HEK293 (cell line): Measurements from ENCODE around the gene EFCAB9.

Experiments used
- CTCF ChIA-PET: fragments of 350-600 bp; formaldehyde crosslinking; extraction: SDS; loops from one replicate; lab custom pipeline; 2021; ENCODE audit warnings: antibody characterized with exemption; lab: Yijun Ruan, JAX
- POLR2A ChIA-PET: fragments of 300-600 bp; formaldehyde crosslinking; extraction: SDS; loops from one replicate; lab custom pipeline; 2020; ENCODE audit warnings: antibody characterized with exemption, inconsistent platforms; lab: Yijun Ruan, JAX
- H3K27ac ChIP-seq: fragments of 200-500 bp; sonication (Bioruptor generic); 2 replicates; pipeline ENCODE4 v1.5.1; 2014; ENCODE audit warnings: low read depth, low read length, control low read depth, inconsistent platforms; ENCODE audit errors: extremely low read depth
- H3K36me3 ChIP-seq, 2 experiments: fragments of 200-500 bp in 1 of 2; sonication (Bioruptor generic) in 1 of 2; 1 replicate in 1 of 2; 2 replicates in 1 of 2; pipeline ENCODE4 v1.5.1; 2014 to 2017; ENCODE audit warnings: inconsistent platforms in 2 of 2, low read length in 2 of 2; ENCODE audit not compliant: control insufficient read depth in 2 of 2, insufficient read depth in 1 of 2
- H3K4me1 ChIP-seq: fragments of 200-500 bp; sonication (Bioruptor generic); 2 replicates; pipeline ENCODE4 v1.5.1; 2014; ENCODE audit warnings: mild to moderate bottlenecking, low read length, inconsistent platforms; ENCODE audit not compliant: control insufficient read depth, insufficient read depth
- H3K4me3 ChIP-seq: 2 replicates; pipeline ENCODE4 v1.5.1; 2011; ENCODE audit warnings: low read depth, mild to moderate bottlenecking, control low read depth, low read length, moderate library complexity
- H3K9me3 ChIP-seq: fragments of 200-500 bp; sonication (Bioruptor generic); 2 replicates; pipeline ENCODE4 v1.5.1; 2014; ENCODE audit warnings: low read depth, low read length, inconsistent platforms; ENCODE audit not compliant: control insufficient read depth, insufficient read depth
- KLF1 ChIP-seq: fragments of 450-650 bp; formaldehyde crosslinking; IDR thresholded peaks from 2 replicates; pipeline ENCODE4 v1.5.1; 2016; ENCODE audit warnings: missing biosample characterization, missing genetic modification characterization
- REST ChIP-seq: fragments of 450-650 bp; formaldehyde crosslinking; IDR thresholded peaks from 2 replicates; pipeline ENCODE4 v1.5.1; 2016; ENCODE audit warnings: missing biosample characterization, missing genetic modification characterization
- SALL2 ChIP-seq: fragments of 450-650 bp; formaldehyde crosslinking; IDR thresholded peaks from 2 replicates; pipeline ENCODE4 v1.5.0; 2017; ENCODE audit warnings: missing biosample characterization, mild to moderate bottlenecking, missing genetic modification characterization, borderline replicate concordance
- ZBTB10 ChIP-seq: fragments of 450-650 bp; formaldehyde crosslinking; IDR thresholded peaks from 2 replicates; pipeline ENCODE4 v1.5.1; 2016; ENCODE audit warnings: missing biosample characterization, missing genetic modification characterization
- ZBTB26 ChIP-seq: fragments of 450-650 bp; formaldehyde crosslinking; optimal IDR thresholded peaks from 2 replicates; pipeline ENCODE3; 2016; ENCODE audit warnings: missing biosample characterization, mild to moderate bottlenecking, missing genetic modification characterization
- ZIC2 ChIP-seq: fragments of 450-650 bp; formaldehyde crosslinking; IDR thresholded peaks from 2 replicates; pipeline ENCODE4 v1.5.1; 2016; ENCODE audit warnings: missing biosample characterization, missing genetic modification characterization
- ZNF112 ChIP-seq: fragments of 450-650 bp; formaldehyde crosslinking; IDR thresholded peaks from 2 replicates; pipeline ENCODE4 v1.5.0; 2017; ENCODE audit warnings: missing biosample characterization, missing genetic modification characterization
- ZNF121 ChIP-seq: fragments of 450-650 bp; formaldehyde crosslinking; IDR thresholded peaks from 2 replicates; pipeline ENCODE4 v1.5.1; 2016; ENCODE audit warnings: missing biosample characterization, missing genetic modification characterization
- ZNF132 ChIP-seq: fragments of 450-650 bp; formaldehyde crosslinking; IDR thresholded peaks from 2 replicates; pipeline ENCODE4 v1.5.1; 2017; ENCODE audit warnings: missing biosample characterization, missing genetic modification characterization, borderline replicate concordance
- ZNF169 ChIP-seq: fragments of 450-650 bp; formaldehyde crosslinking; IDR thresholded peaks from 2 replicates; pipeline ENCODE4 v1.5.1; 2016; ENCODE audit warnings: missing biosample characterization, missing genetic modification characterization
- ZNF350 ChIP-seq: fragments of 450-650 bp; formaldehyde crosslinking; IDR thresholded peaks from 2 replicates; pipeline ENCODE4 v1.5.0; 2017; ENCODE audit warnings: missing biosample characterization, mild to moderate bottlenecking, missing genetic modification characterization
- ZNF37A ChIP-seq: fragments of 450-650 bp; IDR thresholded peaks from 2 replicates; pipeline ENCODE4 v1.5.1; 2018; ENCODE audit warnings: missing biosample characterization, missing genetic modification characterization
- ZNF398 ChIP-seq: fragments of 450-650 bp; formaldehyde crosslinking; IDR thresholded peaks from 2 replicates; pipeline ENCODE4 v1.5.1; 2017; ENCODE audit warnings: missing biosample characterization, missing genetic modification characterization
- ZNF48 ChIP-seq: fragments of 450-650 bp; formaldehyde crosslinking; IDR thresholded peaks from 2 replicates; pipeline ENCODE4 v1.5.1; 2016; ENCODE audit warnings: missing biosample characterization, missing genetic modification characterization
- ZNF514 ChIP-seq: fragments of 450-650 bp; formaldehyde crosslinking; IDR thresholded peaks from 2 replicates; pipeline ENCODE4 v1.5.1; 2016; ENCODE audit warnings: missing biosample characterization, missing genetic modification characterization
- ZNF555 ChIP-seq: fragments of 450-650 bp; formaldehyde crosslinking; conservative IDR thresholded peaks from 2 replicates; pipeline ENCODE4 v1.5.1; 2017; ENCODE audit warnings: missing biosample characterization, mild to moderate bottlenecking, missing genetic modification characterization, inconsistent platforms
- ZNF664 ChIP-seq: fragments of 450-650 bp; formaldehyde crosslinking; IDR thresholded peaks from 2 replicates; pipeline ENCODE4 v1.5.1; 2016; ENCODE audit warnings: missing biosample characterization, missing genetic modification characterization
- ZNF704 ChIP-seq: fragments of 450-650 bp; formaldehyde crosslinking; IDR thresholded peaks from 2 replicates; pipeline ENCODE4 v1.5.1; 2016; ENCODE audit warnings: missing biosample characterization, missing genetic modification characterization
- ZNF785 ChIP-seq: fragments of 450-650 bp; formaldehyde crosslinking; IDR thresholded peaks from 2 replicates; pipeline ENCODE4 v1.5.1; 2016; ENCODE audit warnings: missing biosample characterization, missing genetic modification characterization
- ZSCAN30 ChIP-seq: fragments of 450-650 bp; IDR thresholded peaks from 2 replicates; pipeline ENCODE4 v1.5.1; 2018; ENCODE audit warnings: missing biosample characterization, mild to moderate bottlenecking, missing genetic modification characterization, moderate library complexity
- TF ChIP-seq, protein P1 (sequence below): fragments of 450-650 bp; formaldehyde crosslinking; IDR thresholded peaks from 2 replicates; pipeline ENCODE4 v1.5.1; 2016; ENCODE audit warnings: missing biosample characterization, missing genetic modification characterization, low read depth

The EFCAB9 gene

GRCh38 chr5:172243302-172243701 lies 49.3 kb downstream of the EFCAB9 start (continued):
- TF ChIP-seq ZNF398 (no peak), KLF1 (tag by site-specific recombination) (no peak), REST (no peak), ZNF169 (no peak)
- TF ChIP-seq, protein P1, sequence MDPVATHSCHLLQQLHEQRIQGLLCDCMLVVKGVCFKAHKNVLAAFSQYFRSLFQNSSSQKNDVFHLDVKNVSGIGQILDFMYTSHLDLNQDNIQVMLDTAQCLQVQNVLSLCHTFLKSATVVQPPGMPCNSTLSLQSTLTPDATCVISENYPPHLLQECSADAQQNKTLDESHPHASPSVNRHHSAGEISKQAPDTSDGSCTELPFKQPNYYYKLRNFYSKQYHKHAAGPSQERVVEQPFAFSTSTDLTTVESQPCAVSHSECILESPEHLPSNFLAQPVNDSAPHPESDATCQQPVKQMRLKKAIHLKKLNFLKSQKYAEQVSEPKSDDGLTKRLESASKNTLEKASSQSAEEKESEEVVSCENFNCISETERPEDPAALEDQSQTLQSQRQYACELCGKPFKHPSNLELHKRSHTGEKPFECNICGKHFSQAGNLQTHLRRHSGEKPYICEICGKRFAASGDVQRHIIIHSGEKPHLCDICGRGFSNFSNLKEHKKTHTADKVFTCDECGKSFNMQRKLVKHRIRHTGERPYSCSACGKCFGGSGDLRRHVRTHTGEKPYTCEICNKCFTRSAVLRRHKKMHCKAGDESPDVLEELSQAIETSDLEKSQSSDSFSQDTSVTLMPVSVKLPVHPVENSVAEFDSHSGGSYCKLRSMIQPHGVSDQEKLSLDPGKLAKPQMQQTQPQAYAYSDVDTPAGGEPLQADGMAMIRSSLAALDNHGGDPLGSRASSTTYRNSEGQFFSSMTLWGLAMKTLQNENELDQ (tag by site-specific recombination): no peak

- POLR2A ChIA-PET: no interaction called here
- CTCF ChIA-PET: no interaction called here
- TF ChIP-seq ZBTB26 (tag by site-specific recombination) (no peak), ZBTB10 (no peak), ZNF121 (tag by site-specific recombination) (no peak), ZNF785 (no peak), ZNF704 (no peak), ZIC2 (tag by site-specific recombination) (no peak), ZNF112 (tag by site-specific recombination) (no peak), ZNF132 (tag by site-specific recombination) (no peak), ZNF555 (tag by site-specific recombination) (no peak), ZNF514 (tag by site-specific recombination) (no peak), ZNF350 (tag by site-specific recombination) (no peak), ZSCAN30 (tag by site-specific recombination) (no peak), ZNF37A (tag by site-specific recombination) (no peak), SALL2 (tag by site-specific recombination) (no peak), ZNF48 (no peak), ZNF664 (tag by site-specific recombination) (no peak)
- Histone ChIP-seq H3K27ac (no peak overlapping the region), H3K4me1 (no peaks in the 10 kb centered on the region), H3K9me3 (no peaks in the 10 kb centered on the region), H3K36me3 (no peaks in the 10 kb centered on the region; a peak in 1 of 3 replicates), H3K4me3 (no peak overlapping the region)
Measured at GRCh38 chr5:172245046-172245445, 51.1 kb downstream of the EFCAB9 start.
